Caco-2 (cell line): Measurements from ENCODE around the gene MAP4K4. TPM values are rescaled to one million over a fixed set of nuclear protein-coding genes. Genes with fewer than 3 reads are reported as not detected.

ENCODE experiments used
- BruUV-seq: library from RNA; stranded (reverse); fragments of 400-500 nt; replicated peaks from 2 replicates; lab custom pipeline; 2021; lab: Mats Ljungman, UMichigan
- CTCF ChIA-PET: fragments of 300-600 bp; sonication (Branson Sonifier 250); formaldehyde crosslinking; loops from one replicate; lab custom pipeline; 2022; ENCODE audit warnings: antibody characterized with exemption; lab: Charles Lee
- POLR2A ChIA-PET: fragments of 300-600 bp; sonication (Branson Sonifier 250); formaldehyde crosslinking; loops from one replicate; lab custom pipeline; 2022; ENCODE audit warnings: antibody characterized with exemption; lab: Charles Lee
- DNase-seq, 2 experiments: peaks; one replicate each; pipeline versions ENCODE4 v3.0.0 to v3.0.0-alpha.2; 2020 to 2022
- H3K27me3 ChIP-seq: replicated peaks from 2 replicates; pipeline ENCODE4 v1.6.0; 2011; ENCODE audit warnings: low read length; ENCODE audit not compliant: control insufficient read depth, insufficient read depth
- H3K36me3 ChIP-seq: 2 replicates; pipeline ENCODE4 v1.5.1; 2011; ENCODE audit warnings: low read length; ENCODE audit not compliant: control insufficient read depth, insufficient read depth
- H3K4me1 ChIP-seq: fragments of 250-450 bp; sonication (Bioruptor Pico); 2 replicates; pipeline ENCODE4 v1.5.1; 2020; ENCODE audit warnings: mild to moderate bottlenecking
- H3K4me3 ChIP-seq: 2 replicates; pipeline ENCODE4 v1.5.1; 2011; ENCODE audit warnings: low read depth, mild to moderate bottlenecking, control low read depth, low read length
- H3K9me3 ChIP-seq: fragments of 250-450 bp; sonication (Bioruptor Pico); 2 replicates; pipeline ENCODE4 v1.5.1; 2020; ENCODE audit warnings: mild to moderate bottlenecking, moderate library complexity
- H3K27ac Mint-ChIP-seq: one replicate; pipeline ENCODE4 v1.8.0; 2022; ENCODE audit warnings: mixed read lengths; ENCODE audit not compliant: unreplicated experiment
- H3K27me3 Mint-ChIP-seq: one replicate; pipeline ENCODE4 v1.8.0; 2022; ENCODE audit warnings: mixed read lengths; ENCODE audit not compliant: insufficient read depth, unreplicated experiment
- H3K36me3 Mint-ChIP-seq: one replicate; pipeline ENCODE4 v1.8.0; 2022; ENCODE audit warnings: mild to moderate bottlenecking, mixed read lengths; ENCODE audit not compliant: insufficient read depth, unreplicated experiment
- H3K4me1 Mint-ChIP-seq: one replicate; pipeline ENCODE4 v1.8.0; 2022; ENCODE audit warnings: low read depth, mixed read lengths; ENCODE audit not compliant: unreplicated experiment
- H3K4me3 Mint-ChIP-seq: one replicate; pipeline ENCODE4 v1.8.0; 2022; ENCODE audit warnings: mild to moderate bottlenecking, moderate library complexity, mixed read lengths; ENCODE audit not compliant: unreplicated experiment
- H3K9me3 Mint-ChIP-seq: one replicate; pipeline ENCODE4 v1.8.0; 2022; ENCODE audit warnings: mixed read lengths; ENCODE audit not compliant: unreplicated experiment
- intact Hi-C: fragments of 100-400 bp; cut with micrococcal nuclease; formaldehyde crosslinking; loops from one replicate; pipeline ENCODE4 v1.10.0; 2022; ENCODE audit not compliant: unreplicated experiment
- total RNA-seq: library from RNA; stranded (reverse); gene quantifications from 2 replicates; pipeline ENCODE4 v1.2.3, GENCODE V29; 2022
- TF ChIP-seq, protein P1 (sequence below), 2 experiments: fragments of 200-600 bp in 1 of 2; IDR thresholded peaks; 1 replicate in 1 of 2; 2 replicates in 1 of 2; pipeline versions ENCODE4 v1.5.1 to v1.8.0; 2011 to 2022; ENCODE audit warnings: antibody characterized with exemption in 1 of 2, control low read depth in 1 of 2, inconsistent platforms in 1 of 2, low read depth in 1 of 2, low read length in 1 of 2, mild to moderate bottlenecking in 1 of 2, moderate library complexity in 1 of 2; ENCODE audit not compliant: insufficient read depth in 1 of 2, severe bottlenecking in 1 of 2, unreplicated experiment in 1 of 2

MAP4K4 gene
- total RNA-seq, 1 experiment from 2014 or later = 257 TPM

DNA sequence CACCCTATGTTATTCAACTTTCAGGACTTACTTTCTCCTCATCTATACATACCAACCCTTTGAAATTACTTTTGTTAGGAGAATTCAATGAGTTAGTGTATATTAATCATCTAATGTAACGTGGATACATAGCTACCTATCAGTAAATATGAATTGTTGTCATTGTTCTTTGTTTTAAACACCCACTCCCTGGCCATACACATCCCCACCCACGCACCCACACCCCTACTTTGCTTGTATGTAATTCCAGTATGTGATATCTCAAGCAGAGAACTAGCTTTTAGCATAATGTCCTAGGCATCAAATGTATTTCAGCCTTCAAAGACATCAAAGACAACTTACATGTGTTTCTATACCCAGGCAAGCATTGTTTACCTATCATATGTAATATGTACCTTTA lies 129.2 kb downstream of the MAP4K4 start:
- ChIA-PET POLR2A (no interaction called here), CTCF (interaction anchor here (1.0 to 1.5 kb wide), 3 partner anchors 56 to 130 kb away, joined by 3 to 6 read pairs (median 3); partner anchors contain the start of gene MAP4K4)
- H3K4me1 ChIP-seq = peaks cover 44% of the 10 kb centered on the region
- H3K27me3 ChIP-seq = no peaks in the 10 kb centered on the region
- TF ChIP-seq, protein P1, sequence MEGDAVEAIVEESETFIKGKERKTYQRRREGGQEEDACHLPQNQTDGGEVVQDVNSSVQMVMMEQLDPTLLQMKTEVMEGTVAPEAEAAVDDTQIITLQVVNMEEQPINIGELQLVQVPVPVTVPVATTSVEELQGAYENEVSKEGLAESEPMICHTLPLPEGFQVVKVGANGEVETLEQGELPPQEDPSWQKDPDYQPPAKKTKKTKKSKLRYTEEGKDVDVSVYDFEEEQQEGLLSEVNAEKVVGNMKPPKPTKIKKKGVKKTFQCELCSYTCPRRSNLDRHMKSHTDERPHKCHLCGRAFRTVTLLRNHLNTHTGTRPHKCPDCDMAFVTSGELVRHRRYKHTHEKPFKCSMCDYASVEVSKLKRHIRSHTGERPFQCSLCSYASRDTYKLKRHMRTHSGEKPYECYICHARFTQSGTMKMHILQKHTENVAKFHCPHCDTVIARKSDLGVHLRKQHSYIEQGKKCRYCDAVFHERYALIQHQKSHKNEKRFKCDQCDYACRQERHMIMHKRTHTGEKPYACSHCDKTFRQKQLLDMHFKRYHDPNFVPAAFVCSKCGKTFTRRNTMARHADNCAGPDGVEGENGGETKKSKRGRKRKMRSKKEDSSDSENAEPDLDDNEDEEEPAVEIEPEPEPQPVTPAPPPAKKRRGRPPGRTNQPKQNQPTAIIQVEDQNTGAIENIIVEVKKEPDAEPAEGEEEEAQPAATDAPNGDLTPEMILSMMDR (IDR thresholded peaks at IDR 0.05; ENCODE audit: insufficient read depth in 1 of 2, low read depth in 1 of 2, low read length in 1 of 2, severe bottlenecking in 1 of 2, unreplicated experiment in 1 of 2) = no peak
- no peak overlapping the region for H3K4me3 ChIP-seq
- no peaks in the 10 kb centered on the region; the same call in 1 of the 2 replicates for H3K36me3 ChIP-seq
- H3K27me3 Mint-ChIP-seq = no peaks in the 10 kb centered on the region
- DNase-seq = no peak
- H3K4me3 Mint-ChIP-seq = no peak overlapping the region
- H3K27ac Mint-ChIP-seq = peak overlapping the region; percentile 37
- H3K36me3 Mint-ChIP-seq = peaks cover 74% of the 10 kb centered on the region
- H3K9me3 ChIP-seq = no peaks in the 10 kb centered on the region
- peaks cover 53% of the 10 kb centered on the region for H3K4me1 Mint-ChIP-seq
- no peaks in the 10 kb centered on the region for H3K9me3 Mint-ChIP-seq
- no TSS peak for BruUV-seq
- intact Hi-C loops = no loop called here

- Histone ChIP-seq H3K9me3 (no peaks in the 10 kb centered on the region), H3K36me3 (no peaks in the 10 kb centered on the region; the same call in 1 of the 2 replicates), H3K4me1 (peaks cover 45% of the 10 kb centered on the region), H3K27me3 (no peaks in the 10 kb centered on the region), H3K4me3 (no peak overlapping the region)
- POLR2A ChIA-PET = interaction anchor here (1.1 kb wide), 1 partner anchor 519 kb away, joined by 3 read pairs; the partner anchor contains the start of gene RNF149
- H3K27ac Mint-ChIP-seq = peak overlapping the region; percentile 37
- TF ChIP-seq, protein P1 (IDR thresholded peaks at IDR 0.05; ENCODE audit: insufficient read depth in 1 of 2, low read depth in 1 of 2, low read length in 1 of 2, severe bottlenecking in 1 of 2, unreplicated experiment in 1 of 2) = no peak
- H3K36me3 Mint-ChIP-seq = peaks cover 77% of the 10 kb centered on the region
- no peaks in the 10 kb centered on the region for H3K27me3 Mint-ChIP-seq
- DNase-seq = peak in 1 of 2 experiments; percentile 57
- CTCF ChIA-PET = interaction anchor here (1.0 to 1.5 kb wide), 3 partner anchors 56 to 130 kb away, joined by 3 to 6 read pairs (median 3); partner anchors contain the start of gene MAP4K4
- intact Hi-C loops = no loop called here
- peak overlapping the region; percentile 17 for H3K4me3 Mint-ChIP-seq
- H3K9me3 Mint-ChIP-seq = no peaks in the 10 kb centered on the region
- H3K4me1 Mint-ChIP-seq = peaks cover 54% of the 10 kb centered on the region
- no TSS peak for BruUV-seq
Observed at GRCh38 chr2:101827246-101827645, 129.7 kb downstream of the MAP4K4 start.

DNA sequence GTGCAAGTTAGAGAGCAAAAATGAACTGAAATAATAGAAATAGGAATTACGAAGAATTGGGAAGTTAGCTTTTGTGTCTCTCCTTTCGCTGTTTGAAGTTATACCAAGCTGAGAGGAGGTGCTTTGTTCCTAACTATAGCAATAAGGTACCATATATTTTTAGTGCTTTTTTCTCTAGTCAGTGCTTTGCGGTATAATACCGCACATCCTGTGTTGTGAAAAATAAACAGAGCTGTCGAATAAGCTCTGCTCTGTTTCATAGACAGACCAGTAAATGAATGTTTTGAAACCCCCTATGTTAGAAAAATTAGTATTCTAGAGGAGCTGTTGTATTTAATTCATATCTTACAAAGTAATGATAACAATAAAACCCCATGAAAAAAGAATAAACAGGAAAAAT lies 130.8 kb downstream of the MAP4K4 start:
- Histone ChIP-seq H3K9me3 (no peaks in the 10 kb centered on the region), H3K4me1 (peaks cover 43% of the 10 kb centered on the region), H3K27me3 (no peaks in the 10 kb centered on the region), H3K36me3 (no peaks in the 10 kb centered on the region; the same call in 1 of the 2 replicates), H3K4me3 (no peak overlapping the region)
- BruUV-seq = no TSS peak
- H3K4me3 Mint-ChIP-seq = no peak overlapping the region
- no peaks in the 10 kb centered on the region for H3K27me3 Mint-ChIP-seq
- DNase-seq = no peak
- H3K36me3 Mint-ChIP-seq = peaks cover 81% of the 10 kb centered on the region
- TF ChIP-seq, protein P1 (IDR thresholded peaks at IDR 0.05; ENCODE audit: insufficient read depth in 1 of 2, low read depth in 1 of 2, low read length in 1 of 2, severe bottlenecking in 1 of 2, unreplicated experiment in 1 of 2) = no peak
- intact Hi-C loops = no loop called here
- POLR2A ChIA-PET = interaction anchor here (1.1 kb wide), 1 partner anchor 520 kb away, joined by 3 read pairs; the partner anchor contains the start of gene RNF149
- H3K27ac Mint-ChIP-seq = peak overlapping the region; percentile 37
- H3K4me1 Mint-ChIP-seq = peaks cover 46% of the 10 kb centered on the region
- CTCF ChIA-PET = interaction anchor here (1.0 kb wide), 1 partner anchor 24 kb away, joined by 4 read pairs; no protein-coding TSS in a partner anchor
- no peaks in the 10 kb centered on the region for H3K9me3 Mint-ChIP-seq
